ENCODE measurements around the gene GABRR1. TPM values are rescaled to one million over a fixed set of nuclear protein-coding genes. Genes with fewer than 3 reads are reported as not detected.

Gene GABRR1
- polyA plus RNA-seq, 3 donors = not detected

DNA sequence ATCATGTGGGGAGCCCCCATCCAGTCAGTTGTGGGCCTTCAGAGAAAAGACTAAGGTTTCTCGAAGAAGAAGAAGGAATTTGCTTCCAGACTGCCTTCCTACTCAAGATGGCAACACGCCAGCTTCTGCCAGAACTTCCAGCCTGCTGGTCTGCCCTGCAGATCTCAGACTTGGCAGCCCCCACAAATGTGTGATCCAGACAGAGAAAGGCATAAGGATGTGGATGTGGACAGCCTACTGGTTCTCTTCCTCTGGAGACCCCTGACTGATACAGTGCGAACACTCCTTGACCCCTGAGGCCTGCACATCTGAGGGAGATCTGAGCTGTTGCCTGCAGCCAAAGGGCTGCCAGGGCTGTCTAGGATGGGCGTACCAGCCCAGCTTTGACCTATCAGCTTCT is 8.6 kb downstream of the GABRR1 start:
- Histone ChIP-seq H3K9ac (ENCODE audit: insufficient read depth, low read length, poor library complexity, severe bottlenecking) (no peak overlapping the region), H3K9me3 (replicated peaks in 1 of 2; ENCODE audit: control insufficient read depth in 1 of 2, insufficient read depth in 1 of 2, low read length in 2 of 2) (no peaks in the 10 kb centered on the region), H2AFZ (ENCODE audit: insufficient read depth, low read depth, low read length, poor library complexity, severe bottlenecking) (no peak overlapping the region), H3K4me1 (ENCODE audit: control insufficient read depth in 1 of 2, insufficient read depth in 2 of 2, low read length in 2 of 2) (no peaks in the 10 kb centered on the region), H4K20me1 (ENCODE audit: insufficient read depth, low read length) (no peaks in the 10 kb centered on the region), H3K4me2 (replicated peaks; ENCODE audit: extremely low read depth, low read length, poor library complexity, severe bottlenecking) (no peak overlapping the region), H3K27me3 (ENCODE audit: control insufficient read depth in 2 of 2, insufficient read depth in 2 of 2, low read length in 2 of 2) (no peaks in the 10 kb centered on the region), H3K36me3 (replicated peaks in 1 of 2; ENCODE audit: control insufficient read depth in 1 of 2, insufficient read depth in 2 of 2, low read length in 2 of 2) (no peaks in the 10 kb centered on the region), H3K79me2 (ENCODE audit: insufficient read depth, low read length) (no peaks in the 10 kb centered on the region), H3K4me3 (replicated peaks in 1 of 3; ENCODE audit: low read depth in 2 of 3, low read length in 3 of 3) (no peak overlapping the region), H3K27ac (ENCODE audit: low read depth in 1 of 2, low read length in 2 of 2) (no peak overlapping the region)
- Mint-ChIP-seq H3K27ac (no peak overlapping the region), H3K4me3 (no peak overlapping the region), H3K9me3 (peaks cover 0 to 2% (median 0%) of the 10 kb centered on the region in 7 donors), H3K27me3 (ENCODE audit: low read depth in 3 of 3) (peaks cover 0 to 1% (median 0%) of the 10 kb centered on the region in 3 donors), H3K4me1 (no peaks in the 10 kb centered on the region), H3K36me3 (no peaks in the 10 kb centered on the region)
- 100% methylated on average over 2 of the region's 4 CpGs for WGBS (ENCODE audit: insufficient coverage)
- TF ChIP-seq, protein P1, sequence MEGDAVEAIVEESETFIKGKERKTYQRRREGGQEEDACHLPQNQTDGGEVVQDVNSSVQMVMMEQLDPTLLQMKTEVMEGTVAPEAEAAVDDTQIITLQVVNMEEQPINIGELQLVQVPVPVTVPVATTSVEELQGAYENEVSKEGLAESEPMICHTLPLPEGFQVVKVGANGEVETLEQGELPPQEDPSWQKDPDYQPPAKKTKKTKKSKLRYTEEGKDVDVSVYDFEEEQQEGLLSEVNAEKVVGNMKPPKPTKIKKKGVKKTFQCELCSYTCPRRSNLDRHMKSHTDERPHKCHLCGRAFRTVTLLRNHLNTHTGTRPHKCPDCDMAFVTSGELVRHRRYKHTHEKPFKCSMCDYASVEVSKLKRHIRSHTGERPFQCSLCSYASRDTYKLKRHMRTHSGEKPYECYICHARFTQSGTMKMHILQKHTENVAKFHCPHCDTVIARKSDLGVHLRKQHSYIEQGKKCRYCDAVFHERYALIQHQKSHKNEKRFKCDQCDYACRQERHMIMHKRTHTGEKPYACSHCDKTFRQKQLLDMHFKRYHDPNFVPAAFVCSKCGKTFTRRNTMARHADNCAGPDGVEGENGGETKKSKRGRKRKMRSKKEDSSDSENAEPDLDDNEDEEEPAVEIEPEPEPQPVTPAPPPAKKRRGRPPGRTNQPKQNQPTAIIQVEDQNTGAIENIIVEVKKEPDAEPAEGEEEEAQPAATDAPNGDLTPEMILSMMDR (IDR thresholded peaks at IDR 0.05) = no peak
- intact Hi-C loops (cut with micrococcal nuclease) = no loop called here
- no peak for DNase-seq

DNA sequence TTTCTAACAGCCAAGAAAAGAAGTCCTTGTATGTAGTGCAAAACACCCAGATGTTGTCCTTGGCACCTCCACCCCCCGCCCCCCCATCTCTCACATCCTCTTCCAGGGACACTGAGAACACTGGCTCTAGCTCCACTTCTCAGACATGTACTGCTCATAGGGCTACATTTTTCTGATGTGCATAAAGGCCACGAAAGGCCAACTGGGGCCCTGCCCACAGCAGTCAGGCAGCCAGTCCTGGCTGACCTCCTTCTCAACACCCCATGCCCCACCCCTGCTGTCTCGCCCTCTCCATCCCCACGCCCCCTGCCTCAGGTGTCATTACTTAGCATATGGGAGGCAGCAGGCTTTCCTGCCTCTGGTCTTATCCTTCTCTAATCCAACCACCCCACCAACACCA is 11.3 kb downstream of the GABRR1 start:
- Histone ChIP-seq H2AFZ (ENCODE audit: insufficient read depth, low read depth, low read length, poor library complexity, severe bottlenecking) (no peak overlapping the region), H4K20me1 (ENCODE audit: insufficient read depth, low read length) (no peaks in the 10 kb centered on the region), H3K9me3 (replicated peaks in 1 of 2; ENCODE audit: control insufficient read depth in 1 of 2, insufficient read depth in 1 of 2, low read length in 2 of 2) (no peaks in the 10 kb centered on the region), H3K4me2 (replicated peaks; ENCODE audit: extremely low read depth, low read length, poor library complexity, severe bottlenecking) (no peak overlapping the region), H3K27ac (ENCODE audit: low read depth in 1 of 2, low read length in 2 of 2) (no peak overlapping the region), H3K27me3 (ENCODE audit: control insufficient read depth in 2 of 2, insufficient read depth in 2 of 2, low read length in 2 of 2) (no peaks in the 10 kb centered on the region), H3K36me3 (replicated peaks in 1 of 2; ENCODE audit: control insufficient read depth in 1 of 2, insufficient read depth in 2 of 2, low read length in 2 of 2) (no peaks in the 10 kb centered on the region), H3K4me3 (replicated peaks in 1 of 3; ENCODE audit: low read depth in 2 of 3, low read length in 3 of 3) (no peak overlapping the region), H3K79me2 (ENCODE audit: insufficient read depth, low read length) (no peaks in the 10 kb centered on the region), H3K4me1 (ENCODE audit: control insufficient read depth in 1 of 2, insufficient read depth in 2 of 2, low read length in 2 of 2) (no peaks in the 10 kb centered on the region), H3K9ac (ENCODE audit: insufficient read depth, low read length, poor library complexity, severe bottlenecking) (no peak overlapping the region)
- TF ChIP-seq, protein P1 (IDR thresholded peaks at IDR 0.05) = no peak
- Mint-ChIP-seq H3K4me1 (no peaks in the 10 kb centered on the region), H3K27ac (no peak overlapping the region), H3K9me3 (peaks cover 0 to 2% (median 0%) of the 10 kb centered on the region in 7 donors), H3K27me3 (ENCODE audit: low read depth in 3 of 3) (peaks cover 0 to 2% (median 1%) of the 10 kb centered on the region in 3 donors), H3K4me3 (no peak overlapping the region), H3K36me3 (no peaks in the 10 kb centered on the region)
- WGBS (ENCODE audit: insufficient coverage) = 87% methylated on average over 3 of the region's 4 CpGs
- intact Hi-C loops (cut with micrococcal nuclease) = no loop called here
- no peak for DNase-seq
